Right atrium auricular region (tissue), 2 donors: ENCODE measurements around the gene MEAF6. TPM values are rescaled to one million over a fixed set of nuclear protein-coding genes. Genes with fewer than 3 reads are reported as not detected.
A peak's percentile ranks its signal among the peaks of the same experiment; 100 is the strongest.

Experiments used
- DNase-seq: peaks from one replicate; pipeline ENCODE4 v3.0.0-alpha.2; 2019; ENCODE audit warnings: low spot score
- H3K27ac ChIP-seq, 2 donors: fragments of 200-600 bp; sonication (generic); 1 replicate in 1 of 2; 2 replicates in 1 of 2; pipeline ENCODE4 v1.5.1; 2016 to 2019
- H3K27me3 ChIP-seq, 2 donors: fragments of 200-600 bp; sonication (generic); one replicate each; pipeline versions ENCODE4 v1.5.1 to v1.6.0; 2017 to 2019
- H3K36me3 ChIP-seq: fragments of 200-600 bp; sonication (generic); one replicate; pipeline ENCODE4 v1.5.1; 2016
- H3K4me1 ChIP-seq, 2 donors: fragments of 200-600 bp; sonication (generic); one replicate each; pipeline versions ENCODE4 v1.5.1 to v1.6.0; 2017 to 2019
- H3K4me3 ChIP-seq, 2 donors: fragments of 200-600 bp; sonication (generic); 1 replicate in 1 of 2; 2 replicates in 1 of 2; pipeline ENCODE4 v1.5.1; 2017 to 2019; ENCODE audit warnings: mild to moderate bottlenecking in 1 of 2, moderate library complexity in 1 of 2
- H3K9me3 ChIP-seq, 2 donors: fragments of 200-600 bp; sonication (generic); one replicate each; pipeline ENCODE4 v1.5.1; 2019
- CTCF ChIP-seq, 2 donors: fragments of 200-600 bp; sonication (generic); IDR thresholded peaks; one replicate each; pipeline ENCODE4 v1.5.1; 2019; ENCODE audit warnings: antibody characterized with exemption in 2 of 2
- total RNA-seq, 2 donors: library from RNA; depleted of rRNA; stranded (reverse); fragments of >200 nt; gene quantifications; one replicate each; pipeline ENCODE4 v1.1.0, GENCODE V29; 2016

MEAF6 gene
- total RNA-seq, 2 donors from 2014 or later: 50.4 to 61.0 TPM

GRCh38 chr1:37559080-37559479 is 44.5 kb upstream of the MEAF6 start:
- no peak overlapping the region for H3K4me3 ChIP-seq
- no peaks in the 10 kb centered on the region for H3K36me3 ChIP-seq
- no peaks in the 10 kb centered on the region for H3K27me3 ChIP-seq
- TF ChIP-seq CTCF (IDR thresholded peaks at IDR 0.05): no peak
- DNase-seq: no peak
- H3K9me3 ChIP-seq: no peaks in the 10 kb centered on the region
- H3K4me1 ChIP-seq: peaks cover 0 to 20% of the 10 kb centered on the region in 2 donors
- H3K27ac ChIP-seq: no peak overlapping the region

- Histone ChIP-seq H3K27ac (no peak overlapping the region), H3K27me3 (no peaks in the 10 kb centered on the region), H3K4me3 (no peak overlapping the region), H3K4me1 (peaks cover 0 to 22% of the 10 kb centered on the region in 2 donors), H3K9me3 (no peaks in the 10 kb centered on the region), H3K36me3 (no peaks in the 10 kb centered on the region)
- TF ChIP-seq CTCF (IDR thresholded peaks at IDR 0.05): no peak
- no peak for DNase-seq
Observed at GRCh38 chr1:37558411-37558810, 43.8 kb upstream of the MEAF6 start.

DNA sequence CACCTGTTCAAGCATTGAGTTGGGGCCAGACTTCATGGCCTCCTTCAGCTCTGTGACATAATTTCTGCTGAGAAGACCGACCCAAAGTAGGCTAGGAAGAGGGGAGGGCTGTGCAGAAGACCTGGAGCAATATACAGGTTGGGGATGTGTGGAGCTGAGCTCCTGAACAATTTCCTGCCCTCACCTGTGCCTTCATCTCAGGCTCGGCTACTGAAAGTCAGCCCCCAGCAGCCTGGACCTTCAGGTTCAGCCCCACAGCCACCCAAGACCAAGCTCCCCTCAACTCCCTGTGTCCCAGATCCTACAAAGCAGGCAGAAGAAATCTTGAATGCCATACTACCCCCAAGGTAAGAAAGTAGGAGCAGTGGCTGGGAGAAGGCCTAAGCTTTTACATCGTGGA is 42.8 kb upstream of the MEAF6 start:
- no peak for TF ChIP-seq CTCF (IDR thresholded peaks at IDR 0.05)
- Histone ChIP-seq H3K4me3 (peak overlapping the region in 1 of 2 donors; percentile 43), H3K4me1 (peaks cover 0 to 32% of the 10 kb centered on the region in 2 donors), H3K36me3 (peaks cover 4% of the 10 kb centered on the region), H3K9me3 (no peaks in the 10 kb centered on the region), H3K27ac (no peak overlapping the region), H3K27me3 (no peaks in the 10 kb centered on the region)
- no peak for DNase-seq

GRCh38 chr1:37556712-37557196 is 42.2 kb upstream of the MEAF6 start, which contains the start of gene DNALI1:
Gene DNALI1 (plus strand): TSS chr1:37556940. CDS start chr1:37556995, 55 bp downstream.
- DNase-seq: peak; percentile 93
- H3K9me3 ChIP-seq: no peaks in the 10 kb centered on the region
- peaks cover 10% of the 10 kb centered on the region for H3K36me3 ChIP-seq
- peak within 1 kb of the TSS in 1 of 2 donors; percentile 18 for H3K27ac ChIP-seq
- H3K27me3 ChIP-seq: no peaks in the 10 kb centered on the region
- no peak for TF ChIP-seq CTCF (IDR thresholded peaks at IDR 0.05)
- peak within 1 kb of the TSS; percentile 19 to 43 for H3K4me3 ChIP-seq
- H3K4me1 ChIP-seq: peaks cover 0 to 34% of the 10 kb centered on the region in 2 donors

- H3K4me1 ChIP-seq: peaks cover 0 to 37% of the 10 kb centered on the region in 2 donors
Observed at GRCh38 chr1:37553927-37554808, 39.6 kb upstream of the MEAF6 start, which contains the start of gene SNIP1. Gene SNIP1 (minus strand): TSS chr1:37554293. CDS start chr1:37554229, 64 bp downstream.

More at GRCh38 chr1:37553927-37554808, 39.6 kb upstream of the MEAF6 start, which contains the start of gene SNIP1:
- H3K27me3 ChIP-seq: no peaks in the 10 kb centered on the region
- H3K27ac ChIP-seq: peak within 1 kb of the TSS; percentile 84 to 89
- no peaks in the 10 kb centered on the region for H3K9me3 ChIP-seq
- no peak for TF ChIP-seq CTCF (IDR thresholded peaks at IDR 0.05)
- peak within 1 kb of the TSS; percentile 77 to 99 for H3K4me3 ChIP-seq
- DNase-seq: peak; percentile 95
- H3K36me3 ChIP-seq: peaks cover 13% of the 10 kb centered on the region
